ES-I3 (cell line): ENCODE data around the gene NTSR1.

Experiments used
- H3K36me3 ChIP-seq: 2 replicates; pipeline ENCODE4 v1.6.1; 2013; ENCODE audit warnings: mild to moderate bottlenecking, low read length, control low read depth, moderate library complexity; ENCODE audit not compliant: insufficient read depth
- H3K4me1 ChIP-seq: 2 replicates; pipeline ENCODE4 v1.6.1; 2013; ENCODE audit warnings: mild to moderate bottlenecking, control low read depth, low read length; ENCODE audit not compliant: insufficient read depth
- H3K9ac ChIP-seq: 2 replicates; pipeline ENCODE4 v1.6.1; 2013; ENCODE audit warnings: low read depth, mild to moderate bottlenecking, low read length, moderate library complexity
- H3K9me3 ChIP-seq: 2 replicates; pipeline ENCODE4 v1.6.1; 2013; ENCODE audit warnings: mild to moderate bottlenecking, low read length, moderate library complexity; ENCODE audit not compliant: control insufficient read depth, insufficient read depth

NTSR1 gene

DNA sequence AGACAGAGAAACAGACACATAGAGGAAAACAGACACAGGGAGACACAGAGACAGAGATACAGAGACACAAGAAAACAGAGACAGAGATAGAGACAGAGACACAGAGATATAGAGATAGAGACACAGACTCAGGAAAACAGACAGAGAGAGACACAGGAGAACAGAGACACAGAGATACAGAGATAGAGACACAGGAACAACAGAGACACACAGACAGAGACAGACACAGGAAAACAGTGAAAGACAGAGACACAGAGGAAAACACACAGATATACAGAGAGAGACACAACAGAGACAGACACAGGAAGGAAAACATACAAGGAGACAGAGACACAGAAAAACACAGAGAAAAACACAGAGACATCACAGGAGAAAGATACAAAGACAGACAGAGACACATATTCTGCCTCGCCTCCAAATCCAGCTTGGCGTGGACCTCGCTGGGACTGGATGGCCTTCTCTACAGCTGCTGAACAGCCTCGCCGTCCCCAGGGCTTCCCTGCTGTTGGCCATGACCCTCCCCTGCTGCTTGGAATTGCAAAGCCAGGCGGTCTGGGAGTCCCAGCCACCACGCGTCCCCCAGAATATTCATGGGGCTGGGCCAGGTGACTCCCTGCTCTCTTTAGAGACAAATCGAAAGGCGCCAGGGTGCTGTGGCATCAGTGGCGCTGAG, 36.8 kb downstream of the NTSR1 start:
- Histone ChIP-seq H3K36me3 (no peaks in the 10 kb centered on the region), H3K9me3 (no peaks in the 10 kb centered on the region), H3K4me1 (peaks cover 6% of the 10 kb centered on the region; the same call in 1 of the 2 replicates), H3K9ac (no peak overlapping the region)

GRCh38 chr20:62745952-62746288, 37.3 kb downstream of the NTSR1 start:
- no peak overlapping the region for H3K9ac ChIP-seq
- no peaks in the 10 kb centered on the region for H3K9me3 ChIP-seq
- H3K4me1 ChIP-seq = peaks cover 1% of the 10 kb centered on the region; the same call in 1 of the 2 replicates
- no peaks in the 10 kb centered on the region for H3K36me3 ChIP-seq

DNA sequence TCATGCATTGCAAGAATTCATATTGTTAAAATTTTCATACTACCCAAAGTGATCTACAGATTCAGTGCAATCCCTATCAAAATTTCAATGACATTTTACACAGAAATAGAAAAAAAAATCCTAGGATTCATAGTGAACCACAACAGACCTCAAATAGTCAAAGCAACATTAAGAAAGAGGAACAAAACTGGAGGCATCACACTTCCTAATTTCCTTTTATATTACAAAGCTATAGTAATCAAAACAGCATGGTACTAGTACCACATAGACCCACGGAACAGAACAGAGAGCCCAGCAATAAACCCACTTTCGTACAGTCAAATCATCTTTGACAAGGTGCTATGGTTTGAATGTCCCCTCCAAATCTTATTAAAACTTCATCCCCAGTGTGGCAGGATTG, 39.7 kb downstream of the NTSR1 start:
- Histone ChIP-seq H3K9me3 (no peaks in the 10 kb centered on the region), H3K9ac (no peak overlapping the region), H3K4me1 (peaks cover 7% of the 10 kb centered on the region; the same call in 1 of the 2 replicates)

GRCh38 chr20:62749851-62750445, 41.3 kb downstream of the NTSR1 start:
- no peak overlapping the region for H3K9ac ChIP-seq
- H3K4me1 ChIP-seq = peaks cover 7% of the 10 kb centered on the region; the same call in 1 of the 2 replicates
- no peaks in the 10 kb centered on the region for H3K36me3 ChIP-seq
- H3K9me3 ChIP-seq = no peaks in the 10 kb centered on the region

More for the DNA sequence above, 39.7 kb downstream of the NTSR1 start:
- no peaks in the 10 kb centered on the region for H3K36me3 ChIP-seq

GRCh38 chr20:62751551-62752150, 43.0 kb downstream of the NTSR1 start:
- peaks cover 7% of the 10 kb centered on the region; the same call in 1 of the 2 replicates for H3K4me1 ChIP-seq
- no peaks in the 10 kb centered on the region for H3K36me3 ChIP-seq
- no peak overlapping the region for H3K9ac ChIP-seq
- H3K9me3 ChIP-seq = no peaks in the 10 kb centered on the region

DNA sequence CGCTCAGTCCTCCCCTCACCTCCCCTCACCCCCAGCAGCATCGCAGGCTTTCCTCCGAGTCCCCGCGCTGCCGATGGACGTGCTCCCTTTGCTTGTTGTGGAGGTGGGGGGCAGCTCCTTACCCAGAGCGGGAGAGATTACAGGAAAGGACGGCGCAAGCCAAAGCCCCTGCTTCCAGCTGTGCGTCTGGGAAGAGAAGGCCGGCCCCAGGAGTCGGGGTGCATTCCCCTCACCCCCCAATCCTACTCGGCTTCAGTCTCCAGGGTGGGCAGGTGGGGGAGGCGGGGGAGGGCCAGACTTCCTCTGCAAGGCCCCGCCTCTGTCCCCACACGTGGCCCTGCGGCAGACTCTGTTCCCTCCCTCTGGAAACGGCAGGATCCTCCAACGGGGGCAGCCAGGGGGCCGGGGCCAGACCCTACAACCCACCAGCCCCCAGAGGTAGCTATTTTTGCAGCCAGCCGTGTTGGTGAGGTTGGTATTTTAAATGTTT, 43.6 kb downstream of the NTSR1 start:
- no peak overlapping the region for H3K9ac ChIP-seq
- H3K9me3 ChIP-seq = no peaks in the 10 kb centered on the region
- H3K4me1 ChIP-seq = peaks cover 7% of the 10 kb centered on the region; the same call in 1 of the 2 replicates
- H3K36me3 ChIP-seq = no peaks in the 10 kb centered on the region

- Histone ChIP-seq H3K9ac (no peak overlapping the region), H3K9me3 (no peaks in the 10 kb centered on the region), H3K36me3 (no peaks in the 10 kb centered on the region)
These were observed 44.2 kb downstream of the NTSR1 start for GRCh38 chr20:62752671-62753501.

DNA sequence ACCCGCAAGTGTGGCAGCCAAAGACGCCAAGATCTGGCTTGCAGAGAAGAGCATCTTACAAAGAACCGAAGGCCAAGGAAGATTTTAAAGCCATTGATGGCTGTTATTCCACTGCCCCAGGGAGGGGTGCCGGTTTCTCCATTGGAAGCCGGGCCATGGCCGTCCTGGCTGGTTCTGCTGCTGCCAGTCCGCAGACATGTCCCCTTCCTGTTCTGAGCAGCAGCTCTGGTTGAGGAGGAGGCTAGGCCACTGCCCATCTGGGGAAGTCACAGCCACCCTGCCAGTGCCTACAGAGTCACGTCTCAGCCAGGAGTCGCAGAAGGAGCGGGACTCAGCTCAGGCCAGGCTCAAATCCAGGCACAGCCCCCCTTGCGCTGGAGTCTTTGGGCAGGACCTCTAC, 45.0 kb downstream of the NTSR1 start:
- Histone ChIP-seq H3K9me3 (no peaks in the 10 kb centered on the region), H3K4me1 (peaks cover 7% of the 10 kb centered on the region; the same call in 1 of the 2 replicates), H3K36me3 (no peaks in the 10 kb centered on the region), H3K9ac (no peak overlapping the region)

More at GRCh38 chr20:62752671-62753501, 44.2 kb downstream of the NTSR1 start:
- peaks cover 7% of the 10 kb centered on the region; the same call in 1 of the 2 replicates for H3K4me1 ChIP-seq

- no peaks in the 10 kb centered on the region for H3K36me3 ChIP-seq
- no peak overlapping the region for H3K9ac ChIP-seq
- peaks cover 7% of the 10 kb centered on the region; the same call in 1 of the 2 replicates for H3K4me1 ChIP-seq
- H3K9me3 ChIP-seq = no peaks in the 10 kb centered on the region
These were observed 45.7 kb downstream of the NTSR1 start for GRCh38 chr20:62754122-62754990.

DNA sequence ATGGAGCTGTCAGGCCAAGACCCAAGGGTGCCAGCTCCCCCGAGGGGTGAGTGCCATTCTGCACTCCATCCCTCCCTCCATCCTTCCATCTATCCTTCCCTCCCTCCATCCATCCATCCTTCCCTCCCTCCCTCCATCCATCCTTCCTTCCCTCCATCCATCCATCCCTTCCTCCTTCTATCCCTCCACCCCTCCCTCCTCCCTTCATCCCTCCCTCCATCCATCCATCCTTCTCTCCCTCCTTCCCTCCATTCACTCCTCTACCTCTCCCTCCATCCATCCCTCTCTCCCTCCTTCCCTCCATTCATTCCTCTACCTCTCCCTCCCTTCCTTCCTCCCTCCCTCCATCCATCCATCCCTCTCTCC, 46.3 kb downstream of the NTSR1 start:
- Histone ChIP-seq H3K9ac (no peak overlapping the region), H3K4me1 (peaks cover 7% of the 10 kb centered on the region; the same call in 1 of the 2 replicates), H3K9me3 (no peaks in the 10 kb centered on the region)

DNA sequence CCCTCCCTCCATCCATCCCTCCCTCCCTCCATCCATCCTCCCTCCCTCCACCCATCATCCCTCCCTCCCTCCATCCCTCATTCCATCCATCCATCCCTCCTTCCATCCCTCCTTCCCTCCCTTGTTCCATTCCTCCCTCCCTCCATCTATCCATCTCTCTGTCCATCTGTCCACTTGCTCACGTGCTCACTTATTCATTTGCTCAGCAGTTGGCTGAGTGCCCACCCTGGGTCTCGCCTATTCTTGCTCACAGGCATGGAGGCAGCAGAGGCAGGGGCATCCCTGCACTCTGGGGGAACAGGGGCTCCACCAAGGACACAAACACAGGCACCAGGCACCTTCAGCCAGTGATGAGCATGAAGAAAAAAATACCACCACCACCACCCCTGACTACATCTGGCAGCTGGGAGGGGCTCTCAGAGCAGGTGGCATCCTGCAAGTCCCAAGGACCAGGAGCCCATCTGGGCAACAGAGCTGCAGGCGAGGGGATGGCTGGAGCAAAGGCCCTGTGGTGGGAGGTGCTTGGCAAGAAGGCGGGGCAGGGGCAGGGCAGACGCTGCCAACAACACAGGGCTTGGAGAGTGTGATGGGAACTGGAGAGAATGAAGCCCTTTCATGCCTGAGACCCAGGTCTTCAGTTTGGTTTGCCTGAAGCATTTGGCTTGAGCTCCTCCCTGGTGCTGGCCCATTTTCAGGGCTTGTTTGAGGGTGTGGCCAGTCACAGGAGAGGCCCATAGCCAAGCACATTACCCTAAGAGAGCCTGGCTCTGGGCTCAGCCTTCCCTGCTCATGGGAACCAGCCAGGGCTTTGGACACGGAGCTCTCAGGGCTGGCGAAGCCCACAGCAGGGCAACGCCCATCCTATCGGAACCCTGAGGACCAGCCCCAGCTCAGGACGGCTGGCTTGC, 47.4 kb downstream of the NTSR1 start:
- Histone ChIP-seq H3K9ac (no peak overlapping the region), H3K36me3 (no peaks in the 10 kb centered on the region), H3K4me1 (peaks cover 12% of the 10 kb centered on the region; the same call in 1 of the 2 replicates), H3K9me3 (no peaks in the 10 kb centered on the region)

More for the DNA sequence above, 46.3 kb downstream of the NTSR1 start:
- no peaks in the 10 kb centered on the region for H3K36me3 ChIP-seq

DNA sequence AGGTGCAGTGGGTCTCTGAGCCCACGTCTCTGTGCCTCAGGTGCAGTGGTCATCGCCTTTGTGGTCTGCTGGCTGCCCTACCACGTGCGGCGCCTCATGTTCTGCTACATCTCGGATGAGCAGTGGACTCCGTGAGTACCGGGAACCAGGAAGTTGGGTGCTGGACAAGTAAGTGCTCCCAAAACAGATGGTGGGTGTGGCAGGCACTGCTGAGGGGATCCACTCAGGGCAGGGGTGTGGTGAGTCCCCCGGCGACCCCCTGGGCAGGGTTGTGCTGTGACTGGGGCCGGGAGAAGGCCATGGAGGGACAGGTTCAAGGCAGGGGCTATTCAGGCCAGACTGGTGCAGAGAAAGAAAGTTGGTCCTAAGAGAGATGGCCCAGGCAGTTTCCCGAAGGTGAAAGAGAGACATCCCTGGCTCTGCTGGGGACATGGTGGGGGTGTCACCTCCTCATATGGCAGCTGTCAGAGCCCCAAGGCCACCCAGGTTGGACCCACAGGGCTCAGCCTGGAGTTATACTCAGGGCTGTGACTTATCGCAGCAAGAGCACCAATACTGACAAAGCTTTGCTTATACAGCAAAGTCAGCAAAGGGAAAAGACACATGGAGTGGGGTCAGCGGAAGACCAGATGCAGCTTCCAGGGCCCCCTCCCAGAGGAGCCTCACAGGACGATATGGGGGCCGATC, 49.7 kb downstream of the NTSR1 start:
- Histone ChIP-seq H3K4me1 (0 out of 2 replicates have a peak, but pooled peaks cover 5% of the 10 kb centered on the region), H3K9ac (no peak overlapping the region), H3K36me3 (no peaks in the 10 kb centered on the region), H3K9me3 (no peaks in the 10 kb centered on the region)
